Sigmoid colon (tissue), 7 donors: ENCODE data around the gene ITGB8. TPM values are rescaled to one million over a fixed set of nuclear protein-coding genes. Genes with fewer than 3 reads are reported as not detected.
A peak's percentile ranks its signal among the peaks of the same experiment; 100 is the strongest.

Experiments
- DNase-seq: peaks from one replicate; pipeline ENCODE4 v3.0.0-alpha.2; 2019
- H3K27ac ChIP-seq, 4 donors: fragments of 200-600 bp; sonication (generic); one replicate each; pipeline ENCODE4 v1.5.1; 2016 to 2019; ENCODE audit warnings: mild to moderate bottlenecking in 1 of 4
- H3K27me3 ChIP-seq, 3 donors: fragments of 200-600 bp; sonication (generic); one replicate each; pipeline ENCODE4 v1.5.1; 2019; ENCODE audit warnings: mild to moderate bottlenecking in 1 of 3
- H3K36me3 ChIP-seq, 4 donors: fragments of 200-600 bp; sonication (generic); one replicate each; pipeline ENCODE4 v1.5.1; 2016 to 2019
- H3K4me1 ChIP-seq, 4 donors: fragments of 200-600 bp; sonication (generic); one replicate each; pipeline ENCODE4 v1.5.1; 2017 to 2019
- H3K4me3 ChIP-seq, 4 donors: fragments of 200-600 bp; sonication (generic); one replicate each; pipeline ENCODE4 v1.5.1; 2017 to 2019; ENCODE audit warnings: mild to moderate bottlenecking in 2 of 4, moderate library complexity in 1 of 4
- H3K9me3 ChIP-seq, 4 donors: fragments of 200-600 bp in 3 of 4; sonication (generic) in 3 of 4; one replicate each; pipeline versions ENCODE4 v1.5.1 to v1.6.1; 2013 to 2019
- EP300 ChIP-seq, 4 donors: sonication (generic); formaldehyde crosslinking; IDR thresholded peaks; one replicate each; pipeline ENCODE4 v1.6.1; 2017; ENCODE audit warnings: antibody characterized with exemption in 4 of 4
- POLR2A ChIP-seq, 2 donors: fragments of 450-650 bp; IDR thresholded peaks; one replicate each; pipeline ENCODE4 v1.6.1; 2016; ENCODE audit warnings: antibody characterized with exemption in 2 of 2, mild to moderate bottlenecking in 2 of 2, moderate library complexity in 2 of 2
- POLR2AphosphoS5 ChIP-seq, 4 donors: sonication (generic); formaldehyde crosslinking; IDR thresholded peaks; one replicate each; pipeline ENCODE4 v1.6.1; 2017; ENCODE audit warnings: antibody characterized with exemption in 4 of 4
- WGBS, 2 donors: extraction: QIAGEN DNeasy Blood & Tissue Kit; methylation state at CpG; one replicate each; pipeline ENCODE4 v1.1.7; 2013; 5-methylcytosine and 5-hydroxymethylcytosine counted together
- intact Hi-C: fragments of 100-400 bp; cut with DNase I; formaldehyde crosslinking; loops from one replicate; pipeline ENCODE4 v1.15.1; 2023
- polyA plus RNA-seq, 3 donors: library from polyadenylated mRNA; stranded (reverse); fragments of 200-250 nt; gene quantifications; one replicate each; pipeline ENCODE4 v1.2.3, GENCODE V29; 2013
- total RNA-seq, 4 donors: library from RNA; depleted of rRNA; stranded (reverse); fragments of >200 nt; gene quantifications; one replicate each; pipeline ENCODE4 v1.1.0, GENCODE V29; 2016
- TF ChIP-seq, protein P1 (sequence below), 4 experiments: fragments of 450-650 bp in 3 of 4; fragments of 200-600 bp in 1 of 4; IDR thresholded peaks; one replicate each; pipeline ENCODE4 v1.5.1; 2016 to 2019; ENCODE audit warnings: antibody characterized with exemption in 4 of 4, mild to moderate bottlenecking in 3 of 4, moderate library complexity in 2 of 4
- donor health status: healthy with polysubstance abuse.
- donor health status: Bipolar disorder and iron deficiency.
- donor health status: healthy.

Gene ITGB8
- total and polyA plus RNA-seq, 7 donors: 0.23 to 22.4 (median 9.0) TPM

DNA sequence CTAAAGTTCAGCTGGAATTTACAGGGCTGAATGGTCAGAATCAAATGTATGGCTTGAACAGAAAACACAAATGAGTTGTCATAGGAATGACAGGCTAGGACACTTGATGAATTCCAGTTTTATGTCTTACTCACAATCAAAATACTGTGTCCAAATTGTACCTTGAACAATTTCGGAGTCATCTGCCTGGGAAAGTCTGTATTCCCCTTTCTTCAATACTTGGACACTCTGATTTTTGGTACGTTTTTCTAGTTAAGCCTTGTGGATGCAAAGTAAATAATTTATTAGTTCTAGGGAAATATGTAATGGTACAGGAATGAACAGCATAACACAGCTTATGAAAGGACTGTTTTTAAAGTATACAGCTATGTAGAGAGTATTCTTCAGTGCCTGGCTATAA is 100.4 kb downstream of the ITGB8 start:
- TF ChIP-seq, protein P1, sequence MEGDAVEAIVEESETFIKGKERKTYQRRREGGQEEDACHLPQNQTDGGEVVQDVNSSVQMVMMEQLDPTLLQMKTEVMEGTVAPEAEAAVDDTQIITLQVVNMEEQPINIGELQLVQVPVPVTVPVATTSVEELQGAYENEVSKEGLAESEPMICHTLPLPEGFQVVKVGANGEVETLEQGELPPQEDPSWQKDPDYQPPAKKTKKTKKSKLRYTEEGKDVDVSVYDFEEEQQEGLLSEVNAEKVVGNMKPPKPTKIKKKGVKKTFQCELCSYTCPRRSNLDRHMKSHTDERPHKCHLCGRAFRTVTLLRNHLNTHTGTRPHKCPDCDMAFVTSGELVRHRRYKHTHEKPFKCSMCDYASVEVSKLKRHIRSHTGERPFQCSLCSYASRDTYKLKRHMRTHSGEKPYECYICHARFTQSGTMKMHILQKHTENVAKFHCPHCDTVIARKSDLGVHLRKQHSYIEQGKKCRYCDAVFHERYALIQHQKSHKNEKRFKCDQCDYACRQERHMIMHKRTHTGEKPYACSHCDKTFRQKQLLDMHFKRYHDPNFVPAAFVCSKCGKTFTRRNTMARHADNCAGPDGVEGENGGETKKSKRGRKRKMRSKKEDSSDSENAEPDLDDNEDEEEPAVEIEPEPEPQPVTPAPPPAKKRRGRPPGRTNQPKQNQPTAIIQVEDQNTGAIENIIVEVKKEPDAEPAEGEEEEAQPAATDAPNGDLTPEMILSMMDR (IDR thresholded peaks at IDR 0.05): no peak
- TF ChIP-seq EP300 (IDR thresholded peaks at IDR 0.05) (no peak), POLR2A (IDR thresholded peaks at IDR 0.05) (no peak), POLR2AphosphoS5 (IDR thresholded peaks at IDR 0.05) (no peak)

DNA sequence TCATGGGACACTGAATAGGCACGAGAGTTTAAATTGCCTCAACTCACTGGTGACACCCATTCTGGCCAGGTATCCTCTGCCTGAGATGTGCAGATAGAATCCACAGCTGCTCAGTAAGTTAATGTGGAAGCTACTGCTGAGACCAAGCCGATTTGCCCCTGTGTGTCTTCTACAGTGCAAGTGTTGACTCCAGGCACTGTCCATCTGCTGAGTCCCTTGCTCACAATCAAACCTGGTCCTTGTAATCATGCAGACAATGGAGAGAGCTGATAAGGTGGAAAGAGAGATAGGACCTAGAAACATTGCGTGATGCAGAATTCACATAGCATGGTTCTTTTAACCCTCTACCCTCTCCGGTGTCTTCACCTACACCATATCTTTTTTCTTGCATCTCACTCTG is 101.4 kb downstream of the ITGB8 start:
- Histone ChIP-seq H3K36me3 (no peaks in the 10 kb centered on the region), H3K9me3 (no peaks in the 10 kb centered on the region), H3K27ac (no peak overlapping the region), H3K4me3 (no peak overlapping the region), H3K4me1 (peaks cover 0 to 6% (median 0%) of the 10 kb centered on the region in 4 donors), H3K27me3 (no peaks in the 10 kb centered on the region)
- intact Hi-C loops: no loop called here
- WGBS, 2 donors: 86 to 88% methylated on average over 4 of the region's 4 CpGs
- TF ChIP-seq POLR2A (IDR thresholded peaks at IDR 0.05): no peak
- no peak for TF ChIP-seq EP300 (IDR thresholded peaks at IDR 0.05)
- no peak for TF ChIP-seq POLR2AphosphoS5 (IDR thresholded peaks at IDR 0.05)
- TF ChIP-seq, protein P1 (IDR thresholded peaks at IDR 0.05): no peak
- no peak for DNase-seq

More for the DNA sequence above, 100.4 kb downstream of the ITGB8 start:
- H3K27me3 ChIP-seq: no peaks in the 10 kb centered on the region
- H3K4me3 ChIP-seq: no peak overlapping the region
- no peaks in the 10 kb centered on the region for H3K36me3 ChIP-seq
- peaks cover 0 to 6% (median 0%) of the 10 kb centered on the region in 4 donors for H3K4me1 ChIP-seq
- DNase-seq: no peak
- H3K9me3 ChIP-seq: no peaks in the 10 kb centered on the region
- no peak overlapping the region for H3K27ac ChIP-seq
- intact Hi-C loops: no loop called here
- 70 to 76% methylated on average over 2 of the region's 2 CpGs for WGBS, 2 donors

DNA sequence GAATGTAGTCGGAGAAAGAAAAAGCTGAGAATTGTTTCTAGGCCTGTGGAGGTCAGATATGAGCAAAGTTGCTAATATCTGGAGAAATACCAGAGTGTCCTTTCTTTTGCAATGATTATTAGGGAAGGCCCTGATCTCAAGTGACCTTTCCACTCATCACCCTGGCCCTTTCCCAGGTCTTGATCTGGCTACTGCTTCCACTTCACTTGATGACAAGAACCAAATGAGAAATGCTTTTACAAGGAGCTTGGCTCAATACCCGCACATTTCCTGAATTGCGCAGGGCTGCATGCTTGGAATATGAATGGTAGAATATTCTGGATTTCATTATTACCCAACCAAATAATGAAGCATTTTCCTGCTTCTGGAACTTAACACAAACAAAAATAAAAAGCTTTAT is 104.6 kb downstream of the ITGB8 start:
- peak; percentile 27 to 43 (median 30) for TF ChIP-seq POLR2AphosphoS5 (IDR thresholded peaks at IDR 0.05)
- TF ChIP-seq, protein P1 (IDR thresholded peaks at IDR 0.05): no peak
- DNase-seq: peak; percentile 92
- no peaks in the 10 kb centered on the region for H3K36me3 ChIP-seq
- no peaks in the 10 kb centered on the region for H3K27me3 ChIP-seq
- no peaks in the 10 kb centered on the region for H3K9me3 ChIP-seq
- peaks cover 0 to 6% (median 0%) of the 10 kb centered on the region in 4 donors for H3K4me1 ChIP-seq
- H3K27ac ChIP-seq: no peak overlapping the region
- no peak overlapping the region for H3K4me3 ChIP-seq
- intact Hi-C loops: no loop called here
- 81 to 86% methylated on average over 3 of the region's 3 CpGs for WGBS, 2 donors

DNA sequence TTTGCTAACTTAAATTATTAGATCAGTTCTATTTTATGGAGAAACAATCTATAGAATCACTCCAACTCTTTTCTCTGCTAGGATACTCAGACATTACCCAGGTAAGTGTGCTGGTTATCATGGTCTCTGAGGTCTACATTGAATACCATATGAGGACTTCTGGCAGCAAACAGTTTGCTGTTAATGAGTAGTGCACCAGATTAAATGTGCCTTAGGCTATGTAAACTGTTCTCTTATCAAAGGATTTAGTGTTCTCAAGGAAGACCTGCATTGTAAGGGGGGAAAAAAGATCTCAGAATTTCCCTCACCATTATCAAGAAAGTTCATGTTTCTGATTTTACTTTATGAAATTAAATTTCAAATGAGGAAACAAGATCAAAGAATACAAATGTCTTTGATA is 107.5 kb downstream of the ITGB8 start:
- intact Hi-C loops: no loop called here
- no peak for DNase-seq
- Histone ChIP-seq H3K36me3 (no peaks in the 10 kb centered on the region), H3K4me1 (peaks cover 0 to 15% (median 8%) of the 10 kb centered on the region in 4 donors), H3K9me3 (no peaks in the 10 kb centered on the region), H3K27me3 (no peaks in the 10 kb centered on the region), H3K4me3 (no peak overlapping the region), H3K27ac (no peak overlapping the region)
- TF ChIP-seq, protein P1 (IDR thresholded peaks at IDR 0.05): no peak
- no peak for TF ChIP-seq POLR2A (IDR thresholded peaks at IDR 0.05)
- no peak for TF ChIP-seq POLR2AphosphoS5 (IDR thresholded peaks at IDR 0.05)
- no peak for TF ChIP-seq EP300 (IDR thresholded peaks at IDR 0.05)

DNA sequence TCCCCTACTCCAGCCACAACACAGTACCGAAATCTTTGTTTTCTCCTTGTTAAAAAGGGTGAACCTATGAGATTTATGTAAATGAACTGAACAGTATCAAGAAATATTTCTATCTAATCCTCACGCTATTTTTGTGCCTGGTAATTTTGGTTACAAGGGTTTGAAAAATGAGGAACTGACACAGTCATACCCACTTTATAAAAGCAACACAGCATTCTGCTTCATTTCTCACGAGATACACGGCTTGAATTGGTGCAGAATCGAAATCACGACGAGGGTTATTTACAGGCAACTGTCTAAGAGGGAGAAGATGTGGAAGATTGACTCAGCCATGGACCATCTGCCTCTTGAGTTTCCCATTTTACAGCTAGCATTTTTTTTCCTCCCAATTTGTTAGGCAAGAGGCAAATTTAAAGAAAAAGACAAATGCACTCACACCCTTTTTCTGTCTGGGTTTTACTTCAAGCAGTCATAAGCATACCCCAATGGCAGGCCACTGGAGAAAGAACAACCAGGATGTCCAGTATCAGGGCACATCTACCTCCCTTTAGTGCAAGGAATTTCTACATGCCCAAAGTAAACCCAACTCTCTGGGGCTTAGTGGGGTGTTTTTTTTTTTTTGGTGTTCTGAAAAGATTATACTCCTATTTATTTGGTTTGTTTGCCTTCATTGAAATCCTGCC is 108.1 kb downstream of the ITGB8 start:
- 42 to 70% methylated on average over 7 of the region's 7 CpGs for WGBS, 2 donors
- Histone ChIP-seq H3K4me1 (peaks cover 0 to 15% (median 8%) of the 10 kb centered on the region in 4 donors), H3K27ac (no peak overlapping the region), H3K36me3 (no peaks in the 10 kb centered on the region), H3K27me3 (no peaks in the 10 kb centered on the region), H3K9me3 (no peaks in the 10 kb centered on the region), H3K4me3 (no peak overlapping the region)
- intact Hi-C loops: no loop called here
- DNase-seq: no peak
- TF ChIP-seq, protein P1 (IDR thresholded peaks at IDR 0.05): no peak
- no peak for TF ChIP-seq POLR2A (IDR thresholded peaks at IDR 0.05)
- no peak for TF ChIP-seq POLR2AphosphoS5 (IDR thresholded peaks at IDR 0.05)
- TF ChIP-seq EP300 (IDR thresholded peaks at IDR 0.05): no peak
